Calu3 (cell line): Measurements from ENCODE around the gene DOLK. TPM values are rescaled to one million over a fixed set of nuclear protein-coding genes. Genes with fewer than 3 reads are reported as not detected.
A peak's percentile ranks its signal among the peaks of the same experiment; 100 is the strongest.

Experiments
- Bru-seq: library from RNA; stranded (reverse); fragments of 400-500 nt; gene quantifications from one replicate; lab custom pipeline; 2021; lab: Mats Ljungman, UMichigan
- BruChase-seq, 2 experiments: library from RNA; stranded (reverse); fragments of 400-500 nt; gene quantifications; one replicate each; lab custom pipeline; 2021; lab: Mats Ljungman, UMichigan
- BruUV-seq: library from RNA; stranded (reverse); fragments of 400-500 nt; replicated peaks from 2 replicates; lab custom pipeline; 2021; lab: Mats Ljungman, UMichigan
- CTCF ChIA-PET: fragments of 300-600 bp; sonication (Branson Sonifier 250); formaldehyde crosslinking; loops from one replicate; lab custom pipeline; 2022; ENCODE audit warnings: antibody characterized with exemption; lab: Charles Lee
- DNase-seq: peaks from one replicate; pipeline ENCODE4 v3.0.0; 2022
- H3K27ac Mint-ChIP-seq: one replicate; pipeline ENCODE4 v1.8.0; 2022; ENCODE audit warnings: mixed read lengths; ENCODE audit not compliant: unreplicated experiment
- H3K27me3 Mint-ChIP-seq: one replicate; pipeline ENCODE4 v1.8.0; 2022; ENCODE audit warnings: mixed read lengths; ENCODE audit not compliant: unreplicated experiment
- H3K36me3 Mint-ChIP-seq: one replicate; pipeline ENCODE4 v1.8.0; 2022; ENCODE audit warnings: mild to moderate bottlenecking, moderate library complexity, mixed read lengths; ENCODE audit not compliant: insufficient read depth, unreplicated experiment
- H3K4me1 Mint-ChIP-seq: one replicate; pipeline ENCODE4 v1.8.0; 2022; ENCODE audit warnings: mild to moderate bottlenecking, low read depth, mixed read lengths; ENCODE audit not compliant: unreplicated experiment
- H3K4me3 Mint-ChIP-seq: one replicate; pipeline ENCODE4 v1.8.0; 2022; ENCODE audit warnings: mild to moderate bottlenecking, low read depth, moderate library complexity, mixed read lengths; ENCODE audit not compliant: unreplicated experiment
- H3K9me3 Mint-ChIP-seq: one replicate; pipeline ENCODE4 v1.8.0; 2022; ENCODE audit warnings: low read depth, mixed read lengths; ENCODE audit not compliant: unreplicated experiment
- CTCF ChIP-seq: fragments of 200-600 bp; IDR thresholded peaks from one replicate; pipeline ENCODE4 v1.8.0; 2022; ENCODE audit warnings: antibody characterized with exemption; ENCODE audit not compliant: unreplicated experiment
- intact Hi-C: fragments of 100-400 bp; cut with micrococcal nuclease; formaldehyde crosslinking; loops from one replicate; pipeline ENCODE4 v1.10.0; 2022; ENCODE audit not compliant: unreplicated experiment
- long read RNA-seq: library from polyadenylated mRNA; stranded (forward); transcript quantifications from one replicate; pipeline ENCODE4 v2.0.0, GENCODE V29; 2022
- total RNA-seq: library from RNA; stranded (reverse); gene quantifications from 2 replicates; pipeline ENCODE4 v1.2.3, GENCODE V29; 2022

DOLK gene
- total RNA-seq, result 14.6 and 14.7 TPM in 2 replicates
- percentile 50 among the genes with signal in this experiment for Bru-seq, nascent RNA
- percentile 69 among the genes with signal in this experiment for BruChase-seq, experiment 1, labeled RNA remaining after a 6-hour chase
- BruChase-seq, experiment 2, labeled RNA remaining after a 2-hour chase, result percentile 84 among the genes with signal in this experiment
- long read RNA-seq, transcript DOLK-201 (1 exons, 2,090 nt), result major isoform, 186 of 186 reads
- long read RNA-seq, partial matches to known transcripts, result 0 of 186 reads
- long read RNA-seq, other reads (novel, unspliced or antisense), result 0 of 186 reads

- Mint-ChIP-seq H3K4me3 (peak within 1 kb of the TSS; percentile 98), H3K4me1 (peaks cover 13% of the 10 kb centered on the region), H3K9me3 (no peaks in the 10 kb centered on the region), H3K27me3 (no peaks in the 10 kb centered on the region), H3K27ac (peak within 1 kb of the TSS; percentile 78), H3K36me3 (peaks cover 39% of the 10 kb centered on the region)
- CTCF ChIA-PET, result interaction anchor here (1.0 kb wide), 1 partner anchor 35 kb away, joined by 4 read pairs; no protein-coding TSS in a partner anchor
- intact Hi-C loops, result no loop called here
- no peak for TF ChIP-seq CTCF
- DNase-seq, result peak; percentile 95
- BruUV-seq, result no TSS peak
These were observed at the start of gene DOLK, which contains the start of gene NUP188 for GRCh38 chr9:128947527-128948301. Gene DOLK, minus strand, starts transcription at chr9:128947603. Its CDS starts 300 bp downstream, at chr9:128947303. Gene NUP188, plus strand, starts transcription at chr9:128947699. Its CDS starts 21 bp downstream, at chr9:128947720.

GRCh38 chr9:128995791-128996190 lies 48.4 kb upstream of the DOLK start:
- Mint-ChIP-seq H3K4me3 (no peak overlapping the region), H3K4me1 (no peaks in the 10 kb centered on the region), H3K36me3 (peaks cover 43% of the 10 kb centered on the region), H3K9me3 (no peaks in the 10 kb centered on the region), H3K27ac (no peak overlapping the region), H3K27me3 (no peaks in the 10 kb centered on the region)
- TF ChIP-seq CTCF, result no peak
- no peak for DNase-seq
- intact Hi-C loops, result no loop called here
- no TSS peak for BruUV-seq
- CTCF ChIA-PET, result no interaction called here

GRCh38 chr9:128992995-128993394 lies 45.6 kb upstream of the DOLK start:
- intact Hi-C loops, result no loop called here
- DNase-seq, result no peak
- no peak overlapping the region for H3K27ac Mint-ChIP-seq
- H3K36me3 Mint-ChIP-seq, result peaks cover 24% of the 10 kb centered on the region
- no peak for TF ChIP-seq CTCF
- H3K9me3 Mint-ChIP-seq, result no peaks in the 10 kb centered on the region
- H3K27me3 Mint-ChIP-seq, result no peaks in the 10 kb centered on the region
- no peaks in the 10 kb centered on the region for H3K4me1 Mint-ChIP-seq
- CTCF ChIA-PET, result interaction anchor here (0.6 kb wide), 1 partner anchor 31 kb away, joined by 8 read pairs; no protein-coding TSS in a partner anchor
- BruUV-seq, result no TSS peak
- H3K4me3 Mint-ChIP-seq, result no peak overlapping the region

- CTCF ChIA-PET, result interaction anchor here (0.9 kb wide), 1 partner anchor 20 kb away, joined by 4 read pairs; no protein-coding TSS in a partner anchor
- no peak for TF ChIP-seq CTCF
- Mint-ChIP-seq H3K27me3 (no peaks in the 10 kb centered on the region), H3K4me3 (no peak overlapping the region), H3K36me3 (peaks cover 12% of the 10 kb centered on the region), H3K27ac (no peak overlapping the region), H3K4me1 (no peaks in the 10 kb centered on the region), H3K9me3 (no peaks in the 10 kb centered on the region)
- intact Hi-C loops, result no loop called here
- DNase-seq, result no peak
- BruUV-seq, result no TSS peak
These were observed 40.4 kb upstream of the DOLK start for GRCh38 chr9:128987805-128988204.
